Measurements from ENCODE around the gene COL8A2. TPM values are rescaled to one million over a fixed set of nuclear protein-coding genes. Genes with fewer than 3 reads are reported as not detected.

The COL8A2 gene
- total RNA-seq, 1 donor from 2014 or later: 0.10 TPM

DNA sequence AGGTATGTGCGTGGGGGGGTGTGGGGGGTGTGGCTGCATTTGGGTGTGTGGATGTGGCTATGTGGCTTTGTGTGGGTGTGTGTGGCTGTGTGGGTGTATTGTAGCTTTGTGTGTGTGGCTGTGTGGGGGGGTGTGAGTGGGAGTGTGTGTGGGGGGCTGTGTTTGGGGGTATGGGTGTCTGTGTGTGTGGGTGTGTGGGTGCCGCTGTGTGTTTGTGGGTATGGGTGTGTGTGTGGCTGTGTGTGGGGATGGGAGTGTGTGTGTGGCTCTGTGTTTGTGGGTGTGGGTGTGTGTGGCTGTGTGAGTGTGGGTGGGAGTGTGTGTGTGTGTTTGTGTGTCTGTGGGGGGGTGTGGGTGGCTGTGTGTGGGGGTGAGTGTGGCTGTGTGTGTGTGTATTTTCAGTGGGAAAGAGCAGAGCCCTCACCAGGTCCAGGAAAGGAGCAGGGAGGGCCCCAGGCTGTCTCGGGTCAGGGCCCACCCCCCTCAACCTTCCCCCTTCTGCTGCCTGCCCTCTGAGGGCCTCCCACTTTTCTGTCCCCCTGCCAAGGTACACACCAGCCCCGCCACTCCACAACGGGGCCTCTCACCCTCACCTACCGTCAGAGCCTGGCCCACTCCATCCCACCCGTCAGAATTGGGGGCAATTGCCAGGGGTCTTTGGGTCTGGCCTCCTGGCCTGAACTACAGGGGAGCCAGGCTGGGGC, 1.9 kb upstream of the COL8A2 start:
- H3K27me3 Mint-ChIP-seq: peaks cover 39% of the 10 kb centered on the region
- no peaks in the 10 kb centered on the region for H3K36me3 Mint-ChIP-seq (ENCODE audit: insufficient read depth)
- H3K4me3 Mint-ChIP-seq (ENCODE audit: low read depth): no peak overlapping the region
- DNase-seq (ENCODE audit: low spot score, unreplicated experiment): no peak
- no peaks in the 10 kb centered on the region for H3K9me3 Mint-ChIP-seq (ENCODE audit: low read depth)
- no peak overlapping the region for H3K27ac Mint-ChIP-seq
- TF ChIP-seq CTCF (IDR thresholded peaks at IDR 0.05; ENCODE audit: unreplicated experiment): no peak
- H3K4me1 Mint-ChIP-seq (ENCODE audit: low read depth): peaks cover 10% of the 10 kb centered on the region

GRCh38 chr1:36126005-36126716, 1.1 kb upstream of the COL8A2 start:
- DNase-seq (ENCODE audit: low spot score, unreplicated experiment): no peak
- H3K9me3 Mint-ChIP-seq (ENCODE audit: low read depth): no peaks in the 10 kb centered on the region
- peaks cover 43% of the 10 kb centered on the region for H3K27me3 Mint-ChIP-seq
- H3K4me1 Mint-ChIP-seq (ENCODE audit: low read depth): peaks cover 10% of the 10 kb centered on the region
- TF ChIP-seq CTCF (IDR thresholded peaks at IDR 0.05; ENCODE audit: unreplicated experiment): no peak
- H3K36me3 Mint-ChIP-seq (ENCODE audit: insufficient read depth): no peaks in the 10 kb centered on the region
- H3K27ac Mint-ChIP-seq: peak overlapping the region; percentile 53
- no peak overlapping the region for H3K4me3 Mint-ChIP-seq (ENCODE audit: low read depth)

DNA sequence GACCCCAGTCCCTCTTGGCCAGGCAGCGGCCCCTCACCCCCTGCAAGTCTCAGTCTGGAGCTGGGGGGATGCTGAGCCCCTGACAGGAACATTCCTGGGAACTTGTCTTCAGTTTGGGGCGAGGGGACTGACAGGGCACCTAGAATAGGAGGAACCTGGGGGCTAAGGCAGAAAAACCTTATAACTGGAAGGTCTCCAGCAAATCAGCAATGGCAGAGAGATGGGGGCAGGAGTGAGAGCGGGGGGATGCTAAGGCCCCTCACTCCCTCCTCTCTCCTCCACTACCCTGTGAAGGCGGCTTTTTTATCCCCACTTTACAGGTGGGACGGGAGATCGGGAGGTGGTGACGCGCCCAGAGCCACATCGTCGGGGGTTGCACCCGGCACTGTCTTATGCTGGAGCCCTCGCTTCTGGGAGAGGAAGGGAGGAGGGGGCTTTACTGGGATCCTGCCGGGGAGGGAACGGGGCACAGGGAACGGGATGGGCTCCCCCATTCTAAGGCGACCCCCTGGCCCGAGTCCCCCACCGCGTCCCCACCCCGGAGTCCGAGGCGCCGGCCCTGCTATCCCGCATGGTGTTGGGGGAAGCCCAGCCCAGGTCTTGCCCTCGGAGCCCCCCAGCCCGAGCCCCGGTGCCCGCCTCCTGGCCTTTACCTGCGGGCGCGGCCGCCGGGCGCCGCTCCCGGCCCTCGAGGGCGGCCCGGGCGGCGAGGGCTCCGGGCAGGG, 456 bp downstream of the COL8A2 start:
- TF ChIP-seq CTCF (IDR thresholded peaks at IDR 0.05; ENCODE audit: unreplicated experiment): no peak
- Mint-ChIP-seq H3K9me3 (ENCODE audit: low read depth) (no peaks in the 10 kb centered on the region), H3K4me1 (ENCODE audit: low read depth) (peaks cover 10% of the 10 kb centered on the region), H3K27me3 (peaks cover 46% of the 10 kb centered on the region), H3K27ac (no peak overlapping the region), H3K4me3 (ENCODE audit: low read depth) (peak overlapping the region; percentile 63), H3K36me3 (ENCODE audit: insufficient read depth) (no peaks in the 10 kb centered on the region)
- no peak for DNase-seq (ENCODE audit: low spot score, unreplicated experiment)

DNA sequence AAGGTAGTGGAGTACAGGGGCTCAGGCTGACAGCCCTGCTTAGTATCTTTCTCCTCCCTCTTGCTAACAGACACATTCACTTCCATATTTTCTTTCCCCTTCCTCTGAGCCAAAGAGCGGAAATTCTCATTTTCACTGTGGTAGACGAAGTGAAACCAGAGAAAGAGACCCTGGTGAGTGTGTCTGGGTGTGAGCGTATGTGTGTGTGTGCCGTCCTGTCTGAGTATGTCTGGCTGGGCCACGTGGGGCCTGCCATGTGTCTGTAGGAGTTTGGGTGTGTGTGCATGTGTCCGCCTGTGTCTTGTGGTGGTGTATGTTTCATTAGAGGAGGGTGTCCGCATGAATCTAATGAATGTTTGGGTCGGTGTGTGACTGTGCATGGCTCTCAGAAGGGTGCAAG, 1.7 kb downstream of the COL8A2 start:
- no peaks in the 10 kb centered on the region for H3K36me3 Mint-ChIP-seq (ENCODE audit: insufficient read depth)
- H3K4me1 Mint-ChIP-seq (ENCODE audit: low read depth): peaks cover 10% of the 10 kb centered on the region
- H3K27ac Mint-ChIP-seq: peak overlapping the region; percentile 8
- peaks cover 46% of the 10 kb centered on the region for H3K27me3 Mint-ChIP-seq
- no peak for TF ChIP-seq CTCF (IDR thresholded peaks at IDR 0.05; ENCODE audit: unreplicated experiment)
- H3K9me3 Mint-ChIP-seq (ENCODE audit: low read depth): no peaks in the 10 kb centered on the region
- DNase-seq (ENCODE audit: low spot score, unreplicated experiment): no peak
- no peak overlapping the region for H3K4me3 Mint-ChIP-seq (ENCODE audit: low read depth)

All from progenitor cell of endocrine pancreas (in vitro differentiated cells).